ENCODE data around the gene MGA.

Gene MGA

GRCh38 chr15:41806291-41807181, 146.3 kb downstream of the MGA start:
- no peak for DNase-seq (ENCODE audit: low read depth in 2 of 2)

DNA sequence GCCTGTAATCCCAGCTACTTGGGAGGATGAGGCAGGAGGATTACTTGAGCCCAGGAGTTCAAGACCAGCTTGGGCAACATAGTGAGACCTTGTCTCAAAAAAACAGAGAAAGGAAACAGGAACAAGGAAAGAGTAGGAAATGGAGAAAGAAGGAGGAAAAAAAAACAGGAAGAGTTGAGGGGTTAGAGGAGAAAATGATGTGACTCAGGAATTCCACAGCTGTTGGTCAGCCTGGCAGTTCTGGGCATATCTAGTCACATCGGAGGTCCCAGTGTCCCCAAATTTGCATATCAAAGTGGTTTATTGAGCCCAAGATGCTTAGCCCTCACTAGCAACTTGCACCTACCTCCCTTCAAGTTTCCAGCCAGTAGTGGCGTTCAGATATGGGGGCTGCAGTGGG, 148.9 kb downstream of the MGA start:
- DNase-seq (ENCODE audit: low read depth in 2 of 2), result no peak

- no peak for DNase-seq (ENCODE audit: low read depth in 2 of 2)
Measured at GRCh38 chr15:41809526-41810220, 149.5 kb downstream of the MGA start.

DNA sequence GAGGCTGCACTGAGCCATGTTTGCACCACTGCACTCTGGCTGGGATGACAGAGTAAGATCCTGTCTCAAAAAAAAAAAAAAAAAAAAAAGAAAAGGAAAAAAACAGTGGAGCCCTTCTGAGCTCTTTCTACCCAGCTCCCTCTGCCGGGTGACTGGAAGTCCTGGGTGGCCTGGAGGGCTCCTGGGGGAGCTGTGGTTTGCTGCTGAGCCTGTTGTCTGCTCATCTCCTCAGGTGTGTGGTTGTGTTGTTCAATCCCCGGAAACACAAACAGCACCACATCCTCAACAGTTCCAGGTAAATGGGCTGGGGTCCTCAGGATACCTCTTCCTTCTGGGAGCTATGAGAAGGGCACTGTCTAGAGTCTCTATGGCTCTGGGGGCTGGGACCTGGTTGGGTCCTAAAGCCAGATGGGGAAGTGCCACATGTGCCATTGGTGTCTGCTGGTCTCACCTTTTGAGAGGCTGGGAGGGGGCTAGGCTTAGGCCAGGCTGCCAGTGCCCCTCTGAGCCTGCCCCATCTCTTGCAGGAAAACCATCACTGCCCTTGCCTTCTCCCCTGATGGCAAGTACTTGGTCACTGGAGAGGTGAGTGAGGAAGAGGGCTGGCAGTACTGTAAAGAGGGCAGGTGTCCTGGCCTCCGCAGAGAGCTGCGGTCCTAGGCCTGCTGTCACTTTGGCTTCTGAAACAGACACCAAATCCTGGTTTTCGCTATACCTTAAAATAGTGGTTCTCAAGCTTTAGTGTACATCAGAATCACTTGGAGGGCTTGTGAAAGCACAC, 150.6 kb downstream of the MGA start:
- no peak for DNase-seq (ENCODE audit: low read depth in 2 of 2)

- peak; percentile 57 to 68 for DNase-seq (ENCODE audit: low read depth in 2 of 2)
Measured at GRCh38 chr15:41811432-41812195, 151.4 kb downstream of the MGA start.

DNA sequence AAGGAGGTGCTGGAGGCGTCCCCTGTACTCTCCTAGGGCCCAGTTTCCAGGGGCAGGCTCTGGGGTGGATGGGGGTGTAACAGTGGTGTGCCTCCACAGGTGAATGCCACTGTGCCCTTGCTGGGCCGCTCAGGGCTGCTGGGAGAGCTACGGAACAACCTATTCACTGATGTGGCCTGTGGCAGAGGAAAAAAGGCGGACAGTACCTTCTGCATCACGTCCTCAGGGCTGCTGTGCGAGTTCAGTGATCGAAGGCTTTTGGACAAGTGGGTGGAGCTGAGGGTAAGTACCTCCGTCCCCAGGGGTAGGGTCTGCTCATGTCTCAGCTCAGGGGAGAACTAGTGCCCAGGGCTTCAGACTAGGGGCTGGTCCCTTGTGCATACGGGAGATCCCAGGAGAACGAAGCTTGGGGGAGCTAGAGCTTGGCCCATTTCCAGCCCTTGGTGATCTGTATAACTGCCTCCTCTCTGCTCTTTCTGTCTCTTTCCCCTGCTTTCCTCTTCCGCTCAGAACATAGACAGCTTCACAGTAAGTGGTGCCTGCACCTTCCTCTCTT, 152.7 kb downstream of the MGA start:
- DNase-seq (ENCODE audit: low read depth in 2 of 2), result no peak

GRCh38 chr15:41813426-41813825, 153.2 kb downstream of the MGA start:
- no peak for DNase-seq (ENCODE audit: low read depth in 2 of 2)

- DNase-seq (ENCODE audit: low read depth in 2 of 2), result no peak
Measured at GRCh38 chr15:41814534-41814933, 154.3 kb downstream of the MGA start.

DNA sequence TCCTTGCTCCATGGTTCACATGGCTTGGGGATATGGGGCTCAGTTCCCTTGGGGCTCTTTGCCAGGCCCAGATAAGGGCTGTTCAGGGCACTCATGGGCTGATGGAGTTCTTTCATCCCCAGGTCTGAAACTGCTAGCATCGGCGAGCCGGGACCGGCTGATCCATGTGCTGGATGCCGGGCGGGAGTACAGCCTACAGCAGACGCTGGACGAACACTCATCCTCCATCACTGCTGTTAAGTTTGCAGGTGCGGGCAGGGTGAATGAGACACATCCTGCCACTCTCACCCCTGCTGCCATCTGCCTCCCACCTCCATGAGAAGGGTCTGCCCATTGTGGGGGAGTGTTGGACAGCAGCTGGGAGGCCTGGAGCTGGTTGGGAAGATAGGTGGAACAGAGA, 156.6 kb downstream of the MGA start:
- DNase-seq (ENCODE audit: low read depth in 2 of 2), result no peak

GRCh38 chr15:41817327-41817726, 157.1 kb downstream of the MGA start:
- DNase-seq (ENCODE audit: low read depth in 2 of 2), result no peak

- DNase-seq (ENCODE audit: low read depth in 2 of 2), result no peak
Measured at GRCh38 chr15:41817781-41818180, 157.6 kb downstream of the MGA start.

DNA sequence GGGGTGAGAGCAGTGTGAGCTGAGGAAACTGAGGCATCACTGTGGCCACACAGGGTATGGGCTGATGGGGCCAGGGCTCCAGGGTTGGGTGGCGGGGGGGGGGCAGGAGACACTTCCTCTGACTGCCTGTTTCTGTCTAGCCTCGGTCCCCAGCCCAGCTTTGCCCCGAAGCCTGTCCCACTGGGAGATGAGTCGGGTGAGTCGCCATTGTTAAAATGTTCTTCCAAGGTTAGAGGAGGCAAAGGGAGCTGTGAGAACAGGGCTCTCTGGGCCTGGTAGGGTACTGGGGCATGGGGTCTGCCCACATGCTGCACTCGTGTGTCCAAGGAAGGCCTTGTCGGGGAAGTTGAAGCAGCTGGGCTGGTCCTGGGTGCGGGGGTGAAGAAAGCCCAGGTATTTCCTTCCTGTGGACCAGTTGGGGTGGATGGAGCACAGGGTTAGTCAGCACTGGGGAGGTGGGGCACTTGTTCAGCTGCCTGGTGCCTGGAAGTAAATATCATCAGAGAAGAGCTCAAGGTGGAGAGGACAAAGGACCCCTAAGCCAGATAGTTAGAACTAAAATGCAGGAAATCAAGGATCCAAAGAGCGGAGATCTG, 159.3 kb downstream of the MGA start:
- DNase-seq (ENCODE audit: low read depth in 2 of 2), result no peak

DNA sequence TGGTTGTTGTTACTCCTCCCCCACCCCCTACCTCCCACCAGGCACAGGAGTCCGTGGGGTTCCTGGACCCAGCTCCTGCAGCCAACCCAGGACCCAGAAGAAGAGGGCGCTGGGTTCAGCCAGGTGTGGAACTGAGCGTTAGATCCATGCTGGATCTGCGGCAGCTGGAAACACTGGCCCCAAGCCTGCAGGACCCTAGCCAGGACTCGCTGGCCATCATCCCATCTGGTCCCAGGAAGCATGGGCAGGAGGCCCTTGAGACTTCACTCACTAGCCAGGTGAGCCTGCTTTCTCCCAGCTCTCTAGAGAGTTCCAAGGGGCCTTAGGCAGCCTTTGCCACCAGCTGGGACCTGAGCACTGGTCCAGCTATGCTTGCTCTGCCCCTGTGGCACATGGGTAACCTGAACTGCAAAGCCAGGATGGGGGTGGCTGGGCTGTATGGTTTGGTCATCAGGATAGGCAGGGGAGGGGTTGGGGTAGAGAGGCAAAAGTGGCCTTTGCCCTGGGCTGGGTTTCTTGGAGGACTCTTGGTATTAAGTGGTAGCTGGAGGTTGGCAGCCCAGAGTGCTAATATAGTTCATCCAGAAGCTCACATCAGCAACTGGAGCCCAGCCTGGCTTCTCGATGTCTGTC, 160.7 kb downstream of the MGA start:
- no peak for DNase-seq (ENCODE audit: low read depth in 2 of 2)

GRCh38 chr15:41821831-41822230, 161.6 kb downstream of the MGA start:
- no peak for DNase-seq (ENCODE audit: low read depth in 2 of 2)

DNA sequence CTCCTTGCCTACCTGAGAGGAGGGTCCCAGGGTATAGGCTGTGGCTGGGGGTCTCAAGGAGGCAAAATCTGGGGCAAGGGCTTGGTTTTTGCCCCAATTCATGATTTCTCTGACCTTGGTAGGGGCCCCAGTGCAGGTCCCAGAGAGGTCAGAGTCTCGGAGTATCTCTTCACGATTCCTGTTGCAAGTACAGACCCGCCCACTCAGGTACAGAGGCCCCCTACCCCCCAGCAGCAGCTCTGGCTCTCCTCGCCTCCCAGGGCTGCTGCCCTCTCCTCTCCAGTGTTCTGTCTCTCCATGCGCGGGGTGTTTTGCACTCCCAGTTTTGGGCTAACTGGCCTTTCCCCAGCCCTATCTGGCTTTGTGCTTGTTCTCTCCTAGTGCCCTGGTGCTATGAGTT, 162.3 kb downstream of the MGA start:
- DNase-seq (ENCODE audit: low read depth in 2 of 2), result no peak
